Prostate gland (tissue), 2 donors: ENCODE data around the gene KLF16.

ENCODE experiments used
- CTCF ChIP-seq, 4 experiments: fragments of 200-600 bp in 2 of 4; fragments of 450-650 bp in 2 of 4; sonication (generic) in 2 of 4; IDR thresholded peaks; 1 replicate in 3 of 4; 2 replicates in 1 of 4; pipeline ENCODE4 v1.5.1; 2016 to 2019; ENCODE audit warnings: antibody characterized with exemption in 4 of 4, mild to moderate bottlenecking in 2 of 4, moderate library complexity in 2 of 4
- POLR2A ChIP-seq: fragments of 450-650 bp; IDR thresholded peaks from one replicate; pipeline ENCODE4 v1.6.1; 2016; ENCODE audit warnings: antibody characterized with exemption, mild to moderate bottlenecking

- TF ChIP-seq CTCF (IDR thresholded peaks at IDR 0.05) (no peak), POLR2A (no peak)
Measured at GRCh38 chr19:1880611-1881392, 17.4 kb upstream of the KLF16 start.
